ENCODE results near the gene EML4.
"Not testable (repeated sequence)": the region's sequence is repeated elsewhere in the genome, so short reads cannot be mapped to it uniquely, and the experiment has no call there.

EML4 gene

GRCh38 chr2:42261518-42262195 is 92.5 kb downstream of the EML4 start:
- no peak for DNase-seq (ENCODE audit: low spot score)

DNA sequence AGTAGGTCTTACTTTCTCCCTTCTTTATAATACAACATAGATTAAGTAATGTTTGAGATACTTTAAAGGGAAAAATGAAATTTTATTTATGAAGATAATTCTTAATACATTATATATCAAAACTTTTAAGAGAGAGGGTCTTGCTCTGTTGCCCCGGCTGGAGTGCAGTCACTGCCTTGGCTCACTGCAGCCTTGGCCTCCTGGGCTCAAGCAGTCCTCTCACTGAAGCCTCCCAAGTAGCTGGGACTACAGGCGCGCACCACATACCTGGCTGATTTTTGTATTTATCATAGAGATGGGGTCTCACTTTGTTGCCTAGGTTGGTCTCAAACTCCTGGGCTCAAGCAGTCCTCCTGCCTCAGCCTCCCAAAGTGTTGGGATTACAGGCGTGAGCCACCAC is 97.1 kb downstream of the EML4 start:
- no peak for DNase-seq (ENCODE audit: low spot score)

DNA sequence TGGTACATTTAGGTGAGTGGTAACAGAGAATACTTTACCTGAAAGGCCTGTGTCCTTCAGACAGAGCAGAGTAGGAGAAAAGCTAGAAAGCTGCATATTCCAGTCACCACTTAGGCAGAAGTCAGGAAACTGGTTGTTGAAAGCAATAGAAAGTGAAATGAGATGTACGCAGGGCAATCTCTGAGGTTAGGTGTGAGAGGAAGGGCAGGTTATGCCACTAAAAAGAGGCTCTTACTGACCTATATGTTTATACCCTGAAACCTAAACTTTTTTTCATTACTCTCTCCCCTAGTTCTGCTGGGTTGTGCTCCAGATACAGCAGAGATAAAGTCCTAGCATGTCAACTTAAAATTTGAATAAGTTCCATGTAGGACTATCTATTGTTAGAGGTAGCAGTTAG is 98.4 kb downstream of the EML4 start:
- DNase-seq (ENCODE audit: low spot score), result peak; percentile 1

- no peak for DNase-seq (ENCODE audit: low spot score)
These were observed 99.5 kb downstream of the EML4 start for GRCh38 chr2:42268528-42269151.

DNA sequence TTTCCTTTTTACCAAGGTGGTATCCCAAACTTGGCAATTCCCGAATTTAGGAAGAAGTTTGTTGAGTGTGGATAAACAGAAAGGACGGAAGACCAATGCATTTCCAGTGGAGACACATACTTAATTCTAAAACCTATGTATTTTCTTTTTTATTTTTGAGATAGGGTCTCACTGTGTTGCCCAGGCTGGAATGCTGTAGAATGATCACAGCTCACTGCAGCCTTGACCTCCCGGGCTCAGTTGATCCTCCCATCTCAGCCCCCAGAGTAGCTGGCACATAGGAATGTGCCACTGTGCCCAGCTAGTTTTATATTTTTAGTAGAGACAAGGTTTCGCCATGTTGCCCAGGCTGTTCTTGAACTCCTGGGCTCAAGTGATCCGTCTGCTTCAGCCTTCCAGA is 101.6 kb downstream of the EML4 start:
- DNase-seq (ENCODE audit: low spot score), result no peak

- not testable (repeated sequence) for DNase-seq (ENCODE audit: low spot score)
These were observed 102.1 kb downstream of the EML4 start for GRCh38 chr2:42271246-42271645.

DNA sequence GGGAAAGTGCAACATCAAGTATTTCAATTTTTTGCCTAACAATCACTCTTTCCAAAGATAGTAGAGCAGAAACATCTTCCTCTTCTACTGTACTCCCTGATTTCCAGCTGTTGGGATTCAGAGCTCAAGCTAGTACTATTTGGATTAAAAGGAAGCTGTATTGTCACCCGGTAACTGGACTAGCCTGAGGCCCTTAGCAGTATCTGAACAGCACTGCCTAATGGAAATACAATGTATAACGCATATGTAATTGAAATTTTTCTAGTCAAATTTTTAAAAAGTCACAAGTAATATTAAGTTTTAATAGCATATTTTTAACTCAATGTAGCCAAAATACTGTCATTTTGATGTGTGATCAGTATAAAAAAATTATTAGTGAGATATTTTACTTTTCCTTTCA is 105.7 kb downstream of the EML4 start:
- no peak for DNase-seq (ENCODE audit: low spot score)

- DNase-seq (ENCODE audit: low spot score), result no peak
These were observed 112.4 kb downstream of the EML4 start for GRCh38 chr2:42281416-42282081.

DNA sequence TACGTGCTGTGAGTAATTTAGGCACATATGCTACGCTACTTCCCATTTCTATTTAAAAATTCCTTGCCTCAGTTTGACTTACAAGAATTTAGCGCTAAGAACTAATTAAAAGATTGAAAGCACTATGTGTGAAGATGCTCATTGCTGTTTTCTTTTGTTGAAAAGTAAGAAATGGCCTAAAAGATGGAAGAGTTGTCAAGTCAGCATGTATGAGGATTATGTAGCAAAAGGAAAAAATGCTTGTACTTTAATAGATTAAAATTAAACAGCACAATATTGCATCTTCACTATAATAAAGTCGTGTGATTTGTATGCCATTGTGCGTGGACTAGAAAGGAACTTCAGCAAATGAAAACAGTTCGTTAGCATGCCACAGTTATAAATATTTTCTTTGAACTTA is 114.9 kb downstream of the EML4 start:
- DNase-seq (ENCODE audit: low spot score), result no peak

GRCh38 chr2:42286268-42286946 is 117.3 kb downstream of the EML4 start:
- no peak for DNase-seq (ENCODE audit: low spot score)

DNA sequence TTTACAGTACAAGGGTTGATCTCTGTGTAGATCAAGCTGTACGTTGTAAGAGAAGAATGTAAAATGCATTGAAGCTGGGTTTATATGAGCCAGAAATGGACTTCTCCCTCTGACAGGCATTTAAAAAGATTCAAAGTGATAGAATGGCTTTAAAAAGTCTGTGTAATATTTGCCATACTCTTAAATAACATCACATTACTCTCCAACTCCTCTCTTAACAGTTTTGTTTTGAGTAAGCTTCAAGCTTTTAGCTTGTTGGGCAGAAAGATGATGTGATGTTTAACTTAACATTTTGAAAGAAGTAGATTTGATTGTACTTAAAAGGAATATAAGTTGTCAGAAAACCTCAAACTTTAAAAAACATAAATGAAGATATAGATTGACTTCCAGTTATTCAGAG is 119.7 kb downstream of the EML4 start:
- no peak for DNase-seq (ENCODE audit: low spot score)

GRCh38 chr2:42289222-42289621 is 120.1 kb downstream of the EML4 start:
- DNase-seq (ENCODE audit: low spot score), result no peak

- no peak for DNase-seq (ENCODE audit: low spot score)
These were observed 120.9 kb downstream of the EML4 start for GRCh38 chr2:42290005-42290404.

DNA sequence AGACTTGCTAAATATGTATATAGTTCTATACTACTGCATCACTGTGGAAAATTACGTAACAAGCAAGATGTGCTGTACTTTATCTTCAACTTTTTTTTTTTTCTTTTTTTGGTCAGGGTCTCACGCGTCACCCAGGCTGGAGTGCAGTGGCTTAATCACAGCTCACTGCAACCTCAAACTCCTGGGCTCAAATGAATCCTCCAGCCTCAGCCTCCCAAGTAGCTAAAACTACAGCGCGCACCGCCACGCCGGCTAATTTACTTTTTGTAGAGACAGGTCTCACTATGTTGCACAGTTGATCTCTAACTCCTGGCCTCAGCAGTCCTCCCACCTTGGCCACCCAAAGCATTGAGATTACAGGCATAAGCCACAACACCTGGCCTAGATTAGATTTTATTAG is 123.9 kb downstream of the EML4 start:
- DNase-seq (ENCODE audit: low spot score), result no peak

- no peak for DNase-seq (ENCODE audit: low spot score)
These were observed 127.1 kb downstream of the EML4 start for GRCh38 chr2:42296226-42296625.

DNA sequence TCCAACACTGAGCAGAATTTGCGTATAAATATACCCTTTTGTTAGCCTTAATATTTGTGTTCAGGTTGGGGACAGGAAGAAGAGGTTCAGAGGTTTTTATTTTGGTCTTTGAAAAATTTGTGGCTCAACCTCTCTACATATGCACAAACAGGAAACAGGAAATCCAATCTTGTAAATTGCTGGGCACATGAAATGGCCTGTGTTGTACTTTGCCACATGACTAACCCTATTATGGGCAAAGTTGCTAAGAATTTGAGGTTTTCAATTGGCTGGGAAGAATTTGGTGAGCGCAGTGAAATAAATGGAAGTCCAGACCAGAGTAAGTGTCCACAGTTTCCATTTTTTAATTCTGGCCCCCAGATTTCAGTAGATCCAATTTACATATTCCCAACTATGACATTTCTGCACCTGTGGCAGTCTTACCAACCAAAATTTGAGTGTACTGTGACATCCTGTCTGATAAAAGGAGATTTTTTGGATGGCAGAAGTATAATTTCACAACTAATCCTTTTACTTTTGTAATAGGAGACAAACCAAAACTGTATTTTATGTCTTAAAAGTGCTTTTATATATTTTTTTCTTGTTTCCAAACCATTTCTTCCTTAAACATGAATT is 128.3 kb downstream of the EML4 start:
- DNase-seq (ENCODE audit: low spot score), result peak; percentile 67

DNA sequence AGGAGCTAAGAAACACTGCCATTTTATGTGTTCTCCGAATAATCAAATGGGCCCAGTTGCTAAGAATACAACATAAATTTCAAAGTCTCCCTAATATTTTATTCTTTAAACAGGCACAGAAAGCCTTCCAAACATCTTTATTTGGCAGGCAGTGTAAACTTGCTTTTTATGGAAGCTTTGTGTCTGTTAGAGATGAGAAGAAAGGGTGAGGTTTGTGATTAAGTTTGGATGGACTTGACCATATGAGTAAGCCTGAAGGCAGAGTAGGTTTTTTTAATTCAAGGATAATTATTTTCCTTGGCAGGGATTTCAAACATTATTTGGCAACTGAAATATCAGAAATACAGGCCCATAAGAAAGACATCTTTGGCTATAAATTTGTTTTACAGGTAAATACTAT is 129.0 kb downstream of the EML4 start:
- DNase-seq (ENCODE audit: low spot score), result no peak

GRCh38 chr2:42298996-42299754 is 130.0 kb downstream of the EML4 start:
- no peak for DNase-seq (ENCODE audit: low spot score)

- DNase-seq (ENCODE audit: low spot score), result no peak
These were observed 131.4 kb downstream of the EML4 start for GRCh38 chr2:42300527-42300926.

DNA sequence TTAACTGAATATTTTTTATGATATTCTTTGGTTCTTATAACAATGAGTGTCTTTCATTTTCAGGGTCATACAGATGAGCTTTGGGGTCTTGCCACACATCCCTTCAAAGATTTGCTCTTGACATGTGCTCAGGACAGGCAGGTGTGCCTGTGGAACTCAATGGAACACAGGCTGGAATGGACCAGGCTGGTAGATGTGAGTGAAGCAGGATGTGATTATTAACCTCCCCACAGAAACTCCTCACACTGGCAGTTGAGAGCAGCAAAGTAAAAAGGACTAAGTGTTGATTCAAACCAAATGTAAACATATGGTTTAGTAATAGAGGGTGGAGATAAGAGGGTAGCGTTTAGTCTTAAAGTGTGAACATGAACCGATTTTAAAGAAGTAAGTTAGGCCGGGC is 134.1 kb downstream of the EML4 start:
- no peak for DNase-seq (ENCODE audit: low spot score)

GRCh38 chr2:42304059-42304713 is 135.0 kb downstream of the EML4 start:
- no peak for DNase-seq (ENCODE audit: low spot score)

Measured in CD4-positive, alpha-beta T cell treated with Interleukin-6 at 100 ng/mL for 8 hours (primary cell).